ENCODE results near the gene ARSB.

Gene ARSB

GRCh38 chr5:78757269-78758053, 227.6 kb downstream of the ARSB start:
- Histone ChIP-seq H3K4me1 (ENCODE audit: low read depth, poor library complexity, severe bottlenecking) (peaks cover 60% of the 10 kb centered on the region), H3K79me2 (ENCODE audit: insufficient read depth, low read depth) (no peaks in the 10 kb centered on the region), H2AFZ (ENCODE audit: low read depth) (peak overlapping the region; percentile 1), H4K20me1 (ENCODE audit: insufficient read depth) (no peaks in the 10 kb centered on the region), H3K9ac (no peak overlapping the region), H3K4me2 (peak overlapping the region; percentile 33), H3K36me3 (ENCODE audit: insufficient read depth) (no peaks in the 10 kb centered on the region), H3K27ac (peak overlapping the region; percentile 16; the same call in 1 of the 2 replicates), H3K4me3 (IDR thresholded peaks at IDR 0.05; ENCODE audit: insufficient read depth, low read depth, low read length) (no peak overlapping the region), H3K27me3 (ENCODE audit: insufficient read depth, low read depth) (no peaks in the 10 kb centered on the region)
- TF ChIP-seq CTCF (conservative IDR thresholded peaks at IDR 0.05; ENCODE audit: low read depth, low read length) = no peak

- Histone ChIP-seq H2AFZ (ENCODE audit: low read depth) (peak overlapping the region; percentile 1), H3K36me3 (ENCODE audit: insufficient read depth) (no peaks in the 10 kb centered on the region), H3K79me2 (ENCODE audit: insufficient read depth, low read depth) (no peaks in the 10 kb centered on the region), H3K4me3 (IDR thresholded peaks at IDR 0.05; ENCODE audit: insufficient read depth, low read depth, low read length) (no peak overlapping the region), H3K9ac (no peak overlapping the region), H3K4me1 (ENCODE audit: low read depth, poor library complexity, severe bottlenecking) (peaks cover 60% of the 10 kb centered on the region), H4K20me1 (ENCODE audit: insufficient read depth) (no peaks in the 10 kb centered on the region), H3K27ac (peak overlapping the region; percentile 16; the same call in 1 of the 2 replicates), H3K27me3 (ENCODE audit: insufficient read depth, low read depth) (no peaks in the 10 kb centered on the region), H3K4me2 (peak overlapping the region; percentile 33)
- no peak for TF ChIP-seq CTCF (conservative IDR thresholded peaks at IDR 0.05; ENCODE audit: low read depth, low read length)
These were observed 228.3 kb downstream of the ARSB start for GRCh38 chr5:78756858-78757257.

GRCh38 chr5:78755822-78756429, 229.2 kb downstream of the ARSB start:
- Histone ChIP-seq H2AFZ (ENCODE audit: low read depth) (no peak overlapping the region), H3K27ac (no peak overlapping the region), H3K4me3 (IDR thresholded peaks at IDR 0.05; ENCODE audit: insufficient read depth, low read depth, low read length) (no peak overlapping the region), H3K4me2 (peak overlapping the region; percentile 33; the same call in 1 of the 2 replicates), H3K9ac (no peak overlapping the region), H3K79me2 (ENCODE audit: insufficient read depth, low read depth) (no peaks in the 10 kb centered on the region), H3K36me3 (ENCODE audit: insufficient read depth) (no peaks in the 10 kb centered on the region), H3K4me1 (ENCODE audit: low read depth, poor library complexity, severe bottlenecking) (peaks cover 60% of the 10 kb centered on the region), H4K20me1 (ENCODE audit: insufficient read depth) (no peaks in the 10 kb centered on the region), H3K27me3 (ENCODE audit: insufficient read depth, low read depth) (no peaks in the 10 kb centered on the region)
- TF ChIP-seq CTCF (conservative IDR thresholded peaks at IDR 0.05; ENCODE audit: low read depth, low read length) = no peak

- peaks cover 60% of the 10 kb centered on the region for H3K4me1 ChIP-seq (ENCODE audit: low read depth, poor library complexity, severe bottlenecking)
- peak overlapping the region; percentile 10; the same call in 1 of the 2 replicates for H3K4me2 ChIP-seq
- no peak overlapping the region for H2AFZ ChIP-seq (ENCODE audit: low read depth)
- H3K4me3 ChIP-seq (IDR thresholded peaks at IDR 0.05; ENCODE audit: insufficient read depth, low read depth, low read length) = no peak overlapping the region
- H4K20me1 ChIP-seq (ENCODE audit: insufficient read depth) = no peaks in the 10 kb centered on the region
- TF ChIP-seq CTCF (conservative IDR thresholded peaks at IDR 0.05; ENCODE audit: low read depth, low read length) = no peak
- H3K79me2 ChIP-seq (ENCODE audit: insufficient read depth, low read depth) = no peaks in the 10 kb centered on the region
- no peaks in the 10 kb centered on the region for H3K27me3 ChIP-seq (ENCODE audit: insufficient read depth, low read depth)
- no peaks in the 10 kb centered on the region for H3K36me3 ChIP-seq (ENCODE audit: insufficient read depth)
- no peak overlapping the region for H3K27ac ChIP-seq
- no peak overlapping the region for H3K9ac ChIP-seq
These were observed 230.5 kb downstream of the ARSB start for GRCh38 chr5:78754655-78755054.
